ENCODE measurements around the gene ZNF563. TPM values are rescaled to one million over a fixed set of nuclear protein-coding genes. Genes with fewer than 3 reads are reported as not detected.

ZNF563 gene
- total RNA-seq, 1 donor from 2014 or later = 3.8 TPM

- Mint-ChIP-seq H3K4me3 (ENCODE audit: unreplicated experiment) (no peak overlapping the region), H3K4me1 (ENCODE audit: low read depth, unreplicated experiment) (no peaks in the 10 kb centered on the region), H3K27me3 (ENCODE audit: unreplicated experiment) (peaks cover 5% of the 10 kb centered on the region), H3K36me3 (ENCODE audit: unreplicated experiment) (peaks cover 55% of the 10 kb centered on the region), H3K9me3 (ENCODE audit: unreplicated experiment) (peaks cover 32% of the 10 kb centered on the region), H3K27ac (ENCODE audit: unreplicated experiment) (no peak overlapping the region)
- TF ChIP-seq, protein P1, sequence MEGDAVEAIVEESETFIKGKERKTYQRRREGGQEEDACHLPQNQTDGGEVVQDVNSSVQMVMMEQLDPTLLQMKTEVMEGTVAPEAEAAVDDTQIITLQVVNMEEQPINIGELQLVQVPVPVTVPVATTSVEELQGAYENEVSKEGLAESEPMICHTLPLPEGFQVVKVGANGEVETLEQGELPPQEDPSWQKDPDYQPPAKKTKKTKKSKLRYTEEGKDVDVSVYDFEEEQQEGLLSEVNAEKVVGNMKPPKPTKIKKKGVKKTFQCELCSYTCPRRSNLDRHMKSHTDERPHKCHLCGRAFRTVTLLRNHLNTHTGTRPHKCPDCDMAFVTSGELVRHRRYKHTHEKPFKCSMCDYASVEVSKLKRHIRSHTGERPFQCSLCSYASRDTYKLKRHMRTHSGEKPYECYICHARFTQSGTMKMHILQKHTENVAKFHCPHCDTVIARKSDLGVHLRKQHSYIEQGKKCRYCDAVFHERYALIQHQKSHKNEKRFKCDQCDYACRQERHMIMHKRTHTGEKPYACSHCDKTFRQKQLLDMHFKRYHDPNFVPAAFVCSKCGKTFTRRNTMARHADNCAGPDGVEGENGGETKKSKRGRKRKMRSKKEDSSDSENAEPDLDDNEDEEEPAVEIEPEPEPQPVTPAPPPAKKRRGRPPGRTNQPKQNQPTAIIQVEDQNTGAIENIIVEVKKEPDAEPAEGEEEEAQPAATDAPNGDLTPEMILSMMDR (IDR thresholded peaks at IDR 0.05; ENCODE audit: partially characterized antibody, unreplicated experiment) = no peak
- no peak for DNase-seq
Measured at GRCh38 chr19:12270854-12271253, 62.6 kb downstream of the ZNF563 start.

Other genes with a start within 250 kb of the ZNF563 start
- gene ZNF20, start 193.3 kb downstream of the ZNF563 start, total RNA-seq (ENCODE audit: unreplicated experiment) = 8.1 TPM
- gene ZNF625, start 176.9 kb downstream of the ZNF563 start, total RNA-seq (ENCODE audit: unreplicated experiment) = 25.1 TPM
- gene ZNF136, start 170.5 kb downstream of the ZNF563 start, total RNA-seq (ENCODE audit: unreplicated experiment) = 15.5 TPM
- gene ZNF44, start 38.8 kb downstream of the ZNF563 start, total RNA-seq (ENCODE audit: unreplicated experiment) = 15.2 TPM
- 1.2 TPM for gene ZNF442, start 32.0 kb upstream of the ZNF563 start, total RNA-seq (ENCODE audit: unreplicated experiment)
- 2.6 TPM for gene ZNF799, start 67.6 kb upstream of the ZNF563 start, total RNA-seq (ENCODE audit: unreplicated experiment)
- 8.8 TPM for gene ZNF443, start 107.4 kb upstream of the ZNF563 start, total RNA-seq (ENCODE audit: unreplicated experiment)
- 8.7 TPM for gene ZNF709, start 151.2 kb upstream of the ZNF563 start, total RNA-seq (ENCODE audit: unreplicated experiment)
- 11.2 TPM for gene ZNF564, start 217.8 kb upstream of the ZNF563 start, total RNA-seq (ENCODE audit: unreplicated experiment)

Measured in glutamatergic neuron (in vitro differentiated cells).